MCF 10A (cell line): ENCODE results near the gene ALDH1B1. TPM values are rescaled to one million over a fixed set of nuclear protein-coding genes. Genes with fewer than 3 reads are reported as not detected.
A peak's percentile ranks its signal among the peaks of the same experiment; 100 is the strongest.

ENCODE experiments used
- BruUV-seq: library from RNA; stranded (reverse); fragments of 400-500 nt; replicated peaks from 2 replicates; lab custom pipeline; 2021; lab: Mats Ljungman, UMichigan
- CTCF ChIA-PET: fragments of 300-600 bp; sonication (Branson Sonifier 250); formaldehyde crosslinking; extraction: SDS; loops from one replicate; lab custom pipeline; 2021; ENCODE audit warnings: antibody characterized with exemption, inconsistent platforms; lab: Yijun Ruan, JAX
- POLR2A ChIA-PET: fragments of 300-600, 350-650 bp; sonication (Branson Sonifier 250); formaldehyde crosslinking; extraction: SDS; loops from one replicate; lab custom pipeline; 2020; ENCODE audit warnings: antibody characterized with exemption, inconsistent platforms; lab: Yijun Ruan, JAX
- DNase-seq: peaks from one replicate; pipeline ENCODE4 v3.0.0-alpha.2; 2018; ENCODE audit not compliant: unreplicated experiment
- H3K27ac Mint-ChIP-seq: one replicate; pipeline ENCODE4 v1.8.0; 2022; ENCODE audit warnings: mild to moderate bottlenecking, low read depth, mixed read lengths; ENCODE audit not compliant: unreplicated experiment
- H3K27me3 Mint-ChIP-seq: one replicate; pipeline ENCODE4 v1.8.0; 2022; ENCODE audit warnings: mixed read lengths; ENCODE audit not compliant: insufficient read depth, unreplicated experiment
- H3K36me3 Mint-ChIP-seq: one replicate; pipeline ENCODE4 v1.8.0; 2022; ENCODE audit warnings: mild to moderate bottlenecking, moderate library complexity, mixed read lengths; ENCODE audit not compliant: insufficient read depth, unreplicated experiment
- H3K4me1 Mint-ChIP-seq: one replicate; pipeline ENCODE4 v1.8.0; 2022; ENCODE audit warnings: mixed read lengths; ENCODE audit not compliant: insufficient read depth, unreplicated experiment
- H3K4me3 Mint-ChIP-seq: one replicate; pipeline ENCODE4 v1.8.0; 2022; ENCODE audit warnings: mild to moderate bottlenecking, moderate library complexity, mixed read lengths; ENCODE audit not compliant: unreplicated experiment
- H3K9me3 Mint-ChIP-seq: one replicate; pipeline ENCODE4 v1.8.0; 2022; ENCODE audit warnings: mixed read lengths; ENCODE audit not compliant: unreplicated experiment
- intact Hi-C: fragments of 100-400 bp; cut with micrococcal nuclease; formaldehyde crosslinking; loops from 2 replicates; pipeline ENCODE4 v1.14.1; 2022
- total RNA-seq: library from RNA; stranded (reverse); gene quantifications from 2 replicates; pipeline ENCODE4 v1.2.3, GENCODE V29; 2022
- TF ChIP-seq, protein P1 (sequence below): fragments of 200-600 bp; IDR thresholded peaks from one replicate; pipeline ENCODE4 v1.8.0; 2022; ENCODE audit warnings: antibody characterized with exemption, mild to moderate bottlenecking; ENCODE audit not compliant: unreplicated experiment

ALDH1B1 gene
- total RNA-seq, 1 experiment from 2014 or later = 26.2 TPM

DNA sequence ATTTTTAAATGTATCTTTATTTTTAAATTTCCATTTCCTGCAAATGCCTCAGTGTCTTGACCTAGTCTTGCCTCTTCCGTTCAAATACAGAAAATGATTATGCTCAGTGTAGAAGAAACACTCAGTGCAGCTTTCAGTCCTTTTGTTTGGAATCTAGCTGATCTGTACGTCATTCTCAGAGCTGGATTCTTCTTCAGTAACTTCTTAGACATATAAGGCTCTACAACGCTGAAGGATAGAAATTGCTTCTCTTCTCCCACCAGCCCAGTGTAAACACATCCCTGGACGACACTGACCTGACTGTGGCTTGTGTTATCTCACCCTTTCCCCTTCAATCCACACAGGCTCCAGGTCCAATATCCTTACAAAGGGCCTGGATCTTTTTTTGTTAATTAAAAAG is 3.2 kb upstream of the ALDH1B1 start:
- H3K27ac Mint-ChIP-seq = no peak overlapping the region

GRCh38 chr9:38390442-38390841 is 2.1 kb upstream of the ALDH1B1 start:
- Mint-ChIP-seq H3K9me3 (no peaks in the 10 kb centered on the region), H3K36me3 (peaks cover 14% of the 10 kb centered on the region), H3K4me1 (peaks cover 17% of the 10 kb centered on the region), H3K4me3 (no peak overlapping the region), H3K27me3 (no peaks in the 10 kb centered on the region), H3K27ac (no peak overlapping the region)
- DNase-seq = no peak
- intact Hi-C loops = no loop called here
- TF ChIP-seq, protein P1, sequence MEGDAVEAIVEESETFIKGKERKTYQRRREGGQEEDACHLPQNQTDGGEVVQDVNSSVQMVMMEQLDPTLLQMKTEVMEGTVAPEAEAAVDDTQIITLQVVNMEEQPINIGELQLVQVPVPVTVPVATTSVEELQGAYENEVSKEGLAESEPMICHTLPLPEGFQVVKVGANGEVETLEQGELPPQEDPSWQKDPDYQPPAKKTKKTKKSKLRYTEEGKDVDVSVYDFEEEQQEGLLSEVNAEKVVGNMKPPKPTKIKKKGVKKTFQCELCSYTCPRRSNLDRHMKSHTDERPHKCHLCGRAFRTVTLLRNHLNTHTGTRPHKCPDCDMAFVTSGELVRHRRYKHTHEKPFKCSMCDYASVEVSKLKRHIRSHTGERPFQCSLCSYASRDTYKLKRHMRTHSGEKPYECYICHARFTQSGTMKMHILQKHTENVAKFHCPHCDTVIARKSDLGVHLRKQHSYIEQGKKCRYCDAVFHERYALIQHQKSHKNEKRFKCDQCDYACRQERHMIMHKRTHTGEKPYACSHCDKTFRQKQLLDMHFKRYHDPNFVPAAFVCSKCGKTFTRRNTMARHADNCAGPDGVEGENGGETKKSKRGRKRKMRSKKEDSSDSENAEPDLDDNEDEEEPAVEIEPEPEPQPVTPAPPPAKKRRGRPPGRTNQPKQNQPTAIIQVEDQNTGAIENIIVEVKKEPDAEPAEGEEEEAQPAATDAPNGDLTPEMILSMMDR = no peak
- POLR2A ChIA-PET = no interaction called here
- BruUV-seq = no TSS peak
- CTCF ChIA-PET = interaction anchor here (0.6 to 2.9 kb wide), 4 partner anchors 11 to 477 kb away, joined by 3 to 10 read pairs (median 8); no protein-coding TSS in a partner anchor

More for the DNA sequence above, 3.2 kb upstream of the ALDH1B1 start:
- H3K9me3 Mint-ChIP-seq = peaks cover 10% of the 10 kb centered on the region
- no peaks in the 10 kb centered on the region for H3K27me3 Mint-ChIP-seq
- TF ChIP-seq, protein P1 = no peak
- CTCF ChIA-PET = interaction anchor here (0.6 to 2.9 kb wide), 5 partner anchors 10 to 1343 kb away, joined by 3 to 10 read pairs (median 10); no protein-coding TSS in a partner anchor
- DNase-seq = no peak
- BruUV-seq = no TSS peak
- POLR2A ChIA-PET = interaction anchor here (0.6 kb wide), 1 partner anchor 13 kb away, joined by 3 read pairs; no protein-coding TSS in a partner anchor
- H3K4me3 Mint-ChIP-seq = no peak overlapping the region
- peaks cover 17% of the 10 kb centered on the region for H3K4me1 Mint-ChIP-seq
- intact Hi-C loops = no loop called here
- H3K36me3 Mint-ChIP-seq = peaks cover 6% of the 10 kb centered on the region

DNA sequence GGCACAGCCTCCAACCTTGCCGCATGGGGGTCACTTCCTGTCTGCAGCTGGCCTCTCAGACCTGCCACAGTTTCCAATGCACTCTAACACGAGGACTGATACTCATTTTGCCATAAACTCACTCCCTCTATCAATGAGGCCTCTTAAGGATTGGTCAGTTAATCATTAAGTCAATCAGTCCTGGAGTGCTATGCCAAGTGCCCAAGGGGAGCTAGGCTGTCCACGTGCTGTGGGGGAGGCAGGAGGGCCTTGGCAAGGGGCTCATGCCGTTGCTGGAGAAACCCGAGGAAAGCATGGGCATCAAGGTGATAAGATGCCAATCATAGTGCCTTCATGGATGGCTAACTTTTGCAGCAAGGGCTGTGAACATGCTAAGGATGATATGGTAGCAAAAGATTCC is 1.7 kb upstream of the ALDH1B1 start:
- intact Hi-C loops = no loop called here
- DNase-seq = no peak
- CTCF ChIA-PET = interaction anchor here (0.6 to 2.9 kb wide), 5 partner anchors 10 to 477 kb away, joined by 3 to 10 read pairs (median 7); no protein-coding TSS in a partner anchor
- Mint-ChIP-seq H3K27me3 (no peaks in the 10 kb centered on the region), H3K27ac (peak overlapping the region; percentile 39), H3K4me3 (no peak overlapping the region), H3K36me3 (peaks cover 16% of the 10 kb centered on the region), H3K9me3 (no peaks in the 10 kb centered on the region), H3K4me1 (peaks cover 17% of the 10 kb centered on the region)
- BruUV-seq = no TSS peak
- TF ChIP-seq, protein P1 = no peak
- POLR2A ChIA-PET = no interaction called here

GRCh38 chr9:38391278-38392118 is 1.0 kb upstream of the ALDH1B1 start:
- H3K9me3 Mint-ChIP-seq = no peaks in the 10 kb centered on the region
- ChIA-PET CTCF (interaction anchor here (0.6 to 2.2 kb wide), 3 partner anchors 41 to 478 kb away, joined by 3 to 10 read pairs (median 7); no protein-coding TSS in a partner anchor), POLR2A (interaction anchor here (1.3 kb wide), 1 partner anchor 800 kb away, joined by 3 read pairs; the partner anchor contains the start of gene TOMM5)
- peaks cover 17% of the 10 kb centered on the region for H3K4me1 Mint-ChIP-seq
- intact Hi-C loops = no loop called here
- peaks cover 20% of the 10 kb centered on the region for H3K36me3 Mint-ChIP-seq
- TF ChIP-seq, protein P1 = no peak
- H3K4me3 Mint-ChIP-seq = peak overlapping the region; percentile 97
- no peaks in the 10 kb centered on the region for H3K27me3 Mint-ChIP-seq
- DNase-seq = no peak
- H3K27ac Mint-ChIP-seq = peak overlapping the region; percentile 93
- no TSS peak for BruUV-seq
